Activated T-helper 2 cell treated with anti-CD3 and anti-CD28 coated beads, Interferon-gamma antibody, Interleukin-2, Interleukin-4, amounts not matched to agents 10 μg/mL and 5 μg/mL and 100 μg/mL, durations not matched to agents 14 hours and 24 hours and 36 hours (primary cell): ENCODE measurements around the gene ATG12. TPM values are rescaled to one million over a fixed set of nuclear protein-coding genes. Genes with fewer than 3 reads are reported as not detected.
"Not testable (repeated sequence)": the region's sequence is repeated elsewhere in the genome, so short reads cannot be mapped to it uniquely, and the experiment has no call there.

ENCODE experiments used
- DNase-seq: peaks from one replicate; pipeline ENCODE4 v3.0.0; 2021; ENCODE audit warnings: low spot score
- H3K27ac Mint-ChIP-seq: one replicate; pipeline ENCODE4 v1.8.0; 2021; ENCODE audit warnings: mixed read lengths
- H3K27me3 Mint-ChIP-seq: one replicate; pipeline ENCODE4 v1.8.0; 2021; ENCODE audit warnings: low read depth, mixed read lengths
- H3K36me3 Mint-ChIP-seq: one replicate; pipeline ENCODE4 v1.8.0; 2021; ENCODE audit warnings: low read depth, mixed read lengths
- H3K4me1 Mint-ChIP-seq: one replicate; pipeline ENCODE4 v1.8.0; 2021; ENCODE audit warnings: low read depth, mixed read lengths
- H3K4me3 Mint-ChIP-seq: one replicate; pipeline ENCODE4 v1.8.0; 2021; ENCODE audit warnings: low read depth, mild to moderate bottlenecking, moderate library complexity, mixed read lengths
- H3K9me3 Mint-ChIP-seq: one replicate; pipeline ENCODE4 v1.8.0; 2021; ENCODE audit warnings: mixed read lengths
- intact Hi-C: fragments of 100-400 bp; cut with micrococcal nuclease; formaldehyde crosslinking; loops from one replicate; pipeline ENCODE4 v1.15.1; 2023
- total RNA-seq: library from RNA; stranded (reverse); gene quantifications from 2 replicates; pipeline ENCODE4 v1.2.3, GENCODE V29; 2022

Gene ATG12
- total RNA-seq, 1 donor from 2014 or later = 34.5 TPM

DNA sequence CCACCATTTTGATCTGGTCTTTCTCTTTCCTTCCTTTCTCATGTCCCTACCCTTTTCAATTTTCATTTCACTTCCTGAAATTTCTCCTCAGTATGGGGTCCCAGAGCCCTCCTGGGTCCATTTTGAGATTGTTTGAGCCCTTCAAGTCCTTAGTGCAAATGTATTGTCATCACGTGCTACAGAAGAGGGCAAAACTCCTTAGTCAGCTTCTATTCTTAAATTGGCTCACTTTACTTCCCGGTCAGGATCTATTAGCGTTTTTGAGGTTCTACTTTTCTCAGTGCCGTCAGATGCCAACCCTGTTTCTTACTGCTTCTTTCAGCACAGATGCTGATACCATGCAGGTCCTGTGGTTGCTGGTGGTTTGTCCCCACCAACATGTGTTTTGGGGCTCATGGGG lies 5.9 kb downstream of the ATG12 start:
- no peak overlapping the region for H3K27ac Mint-ChIP-seq
- H3K9me3 Mint-ChIP-seq = no peaks in the 10 kb centered on the region
- peaks cover 23% of the 10 kb centered on the region for H3K4me1 Mint-ChIP-seq
- no peak for DNase-seq
- H3K4me3 Mint-ChIP-seq = no peak overlapping the region
- peaks cover 76% of the 10 kb centered on the region for H3K36me3 Mint-ChIP-seq
- intact Hi-C loops = no loop called here
- no peaks in the 10 kb centered on the region for H3K27me3 Mint-ChIP-seq

DNA sequence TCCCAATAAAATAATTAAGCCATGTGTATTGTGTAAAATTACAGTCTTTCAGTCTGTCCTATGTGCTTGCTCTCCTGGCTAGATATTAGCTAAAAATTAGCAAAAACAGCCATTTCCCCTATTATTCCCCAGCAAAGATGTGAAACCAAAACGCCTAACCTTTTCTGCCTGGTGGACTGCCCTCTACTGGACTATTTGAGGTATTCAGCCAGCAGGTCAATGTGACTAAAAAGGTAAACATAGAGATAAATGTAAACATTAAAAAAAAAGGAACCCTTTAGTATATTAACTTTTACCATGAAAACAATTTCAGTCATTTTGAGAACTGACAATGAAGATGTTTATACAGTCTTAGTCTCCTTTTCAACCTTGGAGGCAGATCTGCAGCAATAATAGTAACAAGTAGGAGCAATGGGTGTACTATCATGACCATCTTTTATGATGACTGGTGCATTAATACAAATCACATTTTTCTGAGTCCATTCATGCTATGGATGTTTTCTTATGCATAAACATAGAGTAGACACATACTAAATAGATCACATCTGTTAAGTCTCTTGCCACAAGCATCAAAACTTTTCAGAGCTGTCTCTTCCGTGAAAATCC lies 10.1 kb downstream of the ATG12 start:
- Mint-ChIP-seq H3K9me3 (no peaks in the 10 kb centered on the region), H3K4me3 (no peak overlapping the region), H3K27ac (no peak overlapping the region), H3K36me3 (peaks cover 65% of the 10 kb centered on the region), H3K4me1 (peaks cover 3% of the 10 kb centered on the region), H3K27me3 (no peaks in the 10 kb centered on the region)
- no peak for DNase-seq
- intact Hi-C loops = no loop called here

DNA sequence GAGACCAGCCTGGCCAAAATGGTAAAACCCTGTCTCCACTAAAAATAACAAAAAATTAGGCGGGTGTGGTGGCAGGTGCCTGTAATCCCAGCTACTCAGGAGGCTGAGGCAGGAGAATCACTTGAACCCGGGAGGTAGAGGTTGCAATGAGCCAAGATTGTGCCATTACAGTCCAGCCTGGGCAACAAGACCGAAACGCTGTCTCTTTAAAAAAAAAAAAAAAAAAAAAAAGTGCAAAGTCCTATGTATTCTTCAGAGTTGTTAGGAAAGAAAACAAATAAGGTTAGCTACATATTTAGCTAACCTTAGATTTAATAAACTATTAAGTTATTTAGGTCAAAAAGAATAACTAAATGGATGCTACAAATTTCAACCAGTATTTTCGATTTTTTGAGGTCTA lies 11.5 kb downstream of the ATG12 start:
- Mint-ChIP-seq H3K27me3 (no peaks in the 10 kb centered on the region), H3K27ac (no peak overlapping the region), H3K36me3 (peaks cover 52% of the 10 kb centered on the region), H3K9me3 (no peaks in the 10 kb centered on the region), H3K4me3 (no peak overlapping the region), H3K4me1 (peaks cover 3% of the 10 kb centered on the region)
- intact Hi-C loops = no loop called here
- DNase-seq = no peak

DNA sequence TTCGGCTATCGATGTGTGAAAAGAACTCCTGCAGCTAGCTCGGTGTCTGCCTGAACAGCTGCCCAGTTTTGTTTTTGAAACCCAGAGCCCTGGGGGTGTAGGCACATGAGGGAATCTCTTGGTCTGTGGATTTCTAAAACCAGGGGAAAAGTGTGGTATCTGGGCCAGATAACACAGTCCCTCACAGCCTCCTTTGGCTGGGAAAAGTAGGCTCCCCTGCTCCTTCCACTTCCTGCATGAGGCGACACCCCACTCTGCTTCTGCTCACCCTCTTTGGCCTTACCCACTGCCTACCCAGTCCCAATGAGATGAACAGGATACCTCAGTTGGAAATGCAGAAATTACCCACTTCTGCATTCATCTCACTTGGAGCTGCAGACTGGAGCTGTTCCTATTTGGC lies 15.4 kb downstream of the ATG12 start:
- peaks cover 13% of the 10 kb centered on the region for H3K27me3 Mint-ChIP-seq
- H3K36me3 Mint-ChIP-seq = peaks cover 24% of the 10 kb centered on the region
- intact Hi-C loops = no loop called here
- DNase-seq = no peak
- peaks cover under 1% of the 10 kb centered on the region for H3K4me1 Mint-ChIP-seq
- H3K4me3 Mint-ChIP-seq = no peak overlapping the region
- H3K27ac Mint-ChIP-seq = no peak overlapping the region
- no peaks in the 10 kb centered on the region for H3K9me3 Mint-ChIP-seq

DNA sequence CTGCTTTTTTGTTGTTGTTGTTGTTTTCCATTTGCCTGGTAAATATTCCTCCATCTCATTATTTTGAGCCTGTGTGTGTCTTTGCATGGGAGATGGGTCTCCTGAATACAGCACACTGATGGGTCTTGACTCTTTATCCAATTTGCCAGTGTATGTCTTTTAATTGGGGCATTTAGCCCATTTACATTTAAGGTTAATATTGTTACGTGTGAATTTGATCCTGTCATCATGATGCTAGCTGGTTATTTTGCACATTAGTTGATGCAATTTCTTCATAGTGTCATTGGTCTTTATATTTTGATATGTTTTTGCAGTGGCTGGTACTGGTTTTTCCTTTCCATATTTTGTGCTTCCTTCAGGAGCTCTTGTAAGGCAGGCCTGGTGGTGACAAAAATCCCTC lies 16.4 kb downstream of the ATG12 start:
- H3K9me3 Mint-ChIP-seq, H3K4me3 Mint-ChIP-seq, intact Hi-C loops, H3K27ac Mint-ChIP-seq, H3K4me1 Mint-ChIP-seq, DNase-seq: not testable (repeated sequence)
- Mint-ChIP-seq H3K36me3 (peaks cover 21% of the 10 kb centered on the region), H3K27me3 (peaks cover 22% of the 10 kb centered on the region)

DNA sequence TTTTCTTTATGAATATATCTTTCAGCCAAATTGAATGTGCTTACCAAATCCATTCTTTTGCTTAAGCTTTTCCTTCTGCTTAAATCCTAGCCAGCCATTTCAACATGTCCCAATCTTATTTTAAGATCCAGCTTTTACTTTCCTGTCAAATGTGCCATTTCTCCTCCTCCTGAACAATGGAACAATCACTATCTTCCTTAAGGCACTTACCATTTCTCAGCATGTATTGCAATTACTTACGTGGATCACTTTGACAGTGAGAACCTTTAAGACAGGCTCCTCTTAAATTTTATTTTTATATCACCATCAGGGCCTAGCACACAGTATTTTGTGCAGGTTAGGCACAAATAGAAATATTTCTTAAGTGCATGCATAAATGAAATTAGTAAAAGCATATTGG lies 20.5 kb downstream of the ATG12 start:
- no peaks in the 10 kb centered on the region for H3K9me3 Mint-ChIP-seq
- intact Hi-C loops = no loop called here
- H3K4me3 Mint-ChIP-seq = no peak overlapping the region
- H3K27me3 Mint-ChIP-seq = peaks cover 57% of the 10 kb centered on the region
- no peak for DNase-seq
- peaks cover 4% of the 10 kb centered on the region for H3K4me1 Mint-ChIP-seq
- no peaks in the 10 kb centered on the region for H3K36me3 Mint-ChIP-seq
- H3K27ac Mint-ChIP-seq = no peak overlapping the region

DNA sequence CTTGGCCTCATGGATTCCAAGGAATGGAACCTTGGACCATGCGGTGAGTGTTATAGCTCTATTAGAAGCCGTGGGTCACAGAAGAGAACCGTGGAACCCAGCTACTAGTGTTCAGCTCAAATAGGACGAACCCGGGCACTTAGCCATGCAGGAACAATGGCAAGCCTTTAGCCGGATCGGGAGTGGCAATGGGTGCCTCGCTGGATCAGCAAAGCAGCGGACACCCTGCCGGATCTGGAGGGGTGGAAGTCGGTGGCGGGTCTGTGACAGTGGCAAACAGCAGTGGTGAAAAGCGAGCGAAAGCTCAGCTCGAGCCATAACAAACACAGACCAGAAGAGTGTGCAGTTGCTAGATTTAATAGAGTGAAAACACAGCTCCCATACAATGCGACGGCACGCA lies 22.5 kb downstream of the ATG12 start:
- H3K36me3 Mint-ChIP-seq = peaks cover under 1% of the 10 kb centered on the region
- peaks cover 75% of the 10 kb centered on the region for H3K27me3 Mint-ChIP-seq
- H3K4me1 Mint-ChIP-seq = peaks cover 16% of the 10 kb centered on the region
- intact Hi-C loops = no loop called here
- no peak for DNase-seq
- H3K9me3 Mint-ChIP-seq = no peaks in the 10 kb centered on the region
- H3K27ac Mint-ChIP-seq = no peak overlapping the region
- no peak overlapping the region for H3K4me3 Mint-ChIP-seq

DNA sequence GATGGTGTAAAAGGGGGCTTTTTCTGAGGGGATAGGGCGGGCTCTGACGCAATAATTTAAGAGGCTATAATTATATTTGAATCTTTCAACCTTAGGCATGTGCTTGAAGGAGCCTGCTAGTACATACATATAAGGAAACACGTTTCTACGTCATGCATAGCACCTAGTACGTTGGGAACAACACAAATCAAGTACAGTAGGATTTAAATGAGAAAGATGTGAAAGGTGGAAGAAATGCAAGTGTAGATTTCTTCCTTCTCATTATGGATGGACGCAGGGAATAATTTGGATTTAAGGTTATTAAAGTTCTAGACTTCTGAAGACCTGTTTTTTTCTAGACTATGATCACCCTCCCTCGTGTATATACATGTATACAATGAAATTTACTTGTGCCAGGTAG lies 24.0 kb downstream of the ATG12 start:
- peaks cover 20% of the 10 kb centered on the region for H3K4me1 Mint-ChIP-seq
- H3K27ac Mint-ChIP-seq = no peak overlapping the region
- H3K4me3 Mint-ChIP-seq = no peak overlapping the region
- peaks cover 82% of the 10 kb centered on the region for H3K27me3 Mint-ChIP-seq
- intact Hi-C loops = no loop called here
- H3K9me3 Mint-ChIP-seq = no peaks in the 10 kb centered on the region
- no peak for DNase-seq
- H3K36me3 Mint-ChIP-seq = peaks cover 3% of the 10 kb centered on the region

DNA sequence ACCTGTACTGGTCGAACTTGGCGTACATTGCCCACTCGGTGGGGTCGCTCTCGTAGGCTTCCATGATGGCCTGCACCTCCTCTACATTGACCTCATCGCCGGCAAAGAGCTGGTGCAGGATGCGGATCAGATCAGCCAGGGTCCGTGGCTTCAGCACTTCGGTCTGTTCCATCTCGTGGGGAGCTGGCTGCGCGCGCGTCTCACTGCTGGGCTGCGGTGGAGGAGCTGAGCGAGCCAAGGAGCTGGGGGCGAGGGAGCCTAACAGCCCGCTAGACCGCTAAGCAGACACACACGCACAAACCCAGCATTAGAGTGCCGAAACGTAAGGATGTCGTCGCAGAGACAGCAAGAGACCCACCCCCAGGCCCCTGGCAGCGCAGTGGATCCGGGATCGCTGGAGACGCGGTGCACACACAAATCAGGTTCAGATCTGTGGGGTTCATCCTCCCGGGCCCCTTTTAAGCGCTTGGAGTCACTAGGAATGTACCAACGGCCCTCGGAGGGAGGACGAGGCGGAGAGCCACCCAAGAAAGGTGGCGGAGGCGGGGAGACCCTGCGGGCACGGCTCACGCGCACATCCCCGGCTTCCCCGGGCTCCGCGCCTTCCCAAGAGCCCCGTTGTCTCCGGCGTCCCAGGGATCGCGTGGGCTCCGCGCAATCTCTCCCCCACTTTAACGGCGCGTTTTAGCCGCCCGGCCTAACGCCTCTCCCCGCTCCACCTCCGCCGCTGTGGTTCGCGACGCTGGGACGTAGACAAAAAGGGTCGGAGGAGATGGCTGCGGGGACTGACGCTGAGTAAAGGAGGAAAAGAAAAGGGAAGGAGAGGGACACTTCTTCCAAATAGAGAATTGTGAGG lies 24.9 kb downstream of the ATG12 start, which contains the start of gene CDO1:
Gene CDO1 (minus strand): TSS at position 434 of the 856 bp plus-strand sequence. CDS start 262 bp downstream, at position 172.
- DNase-seq = peak; percentile 11
- intact Hi-C loops = no loop called here

DNA sequence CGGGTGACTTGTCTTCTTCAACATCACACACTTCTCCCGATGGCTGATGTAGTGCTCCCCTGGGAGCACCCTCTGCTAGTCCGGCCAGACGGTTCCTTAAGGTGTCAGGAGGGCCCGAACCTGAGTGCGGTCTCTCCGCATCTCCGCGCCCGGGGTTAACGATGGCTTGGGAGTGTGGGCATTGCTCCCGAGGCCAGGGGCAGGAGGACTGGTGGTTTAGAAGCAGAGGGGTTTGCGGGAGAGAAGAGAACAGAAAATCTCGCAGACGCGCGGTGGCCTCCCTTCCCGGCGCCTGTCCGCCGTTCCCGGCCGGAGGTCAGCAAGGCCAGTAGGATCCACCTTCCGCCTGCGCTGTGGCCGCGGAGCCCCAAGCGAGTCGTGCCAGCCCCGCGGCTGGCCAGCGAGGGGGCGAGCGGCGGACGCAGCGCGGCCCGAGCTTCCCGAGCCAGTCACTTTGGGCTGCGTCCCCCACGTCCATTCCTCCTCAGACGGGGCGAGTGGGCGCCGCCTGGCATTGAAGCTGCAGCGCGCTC lies 25.6 kb downstream of the ATG12 start:
- Mint-ChIP-seq H3K4me1 (peaks cover 26% of the 10 kb centered on the region), H3K27ac (no peak overlapping the region), H3K36me3 (peaks cover 3% of the 10 kb centered on the region), H3K27me3 (peaks cover 84% of the 10 kb centered on the region), H3K9me3 (no peaks in the 10 kb centered on the region), H3K4me3 (peak overlapping the region; percentile 58)
- intact Hi-C loops = loop anchor here (2.0 kb wide), 1 partner anchor 759 kb away; the partner anchor contains the start of gene SEMA6A
- DNase-seq = no peak

More for the DNA sequence above, 24.9 kb downstream of the ATG12 start, which contains the start of gene CDO1:
- Mint-ChIP-seq H3K27ac (no peak within 1 kb of the TSS), H3K9me3 (no peaks in the 10 kb centered on the region), H3K36me3 (peaks cover 3% of the 10 kb centered on the region), H3K27me3 (peaks cover 84% of the 10 kb centered on the region), H3K4me1 (peaks cover 20% of the 10 kb centered on the region), H3K4me3 (peak within 1 kb of the TSS; percentile 58)

DNA sequence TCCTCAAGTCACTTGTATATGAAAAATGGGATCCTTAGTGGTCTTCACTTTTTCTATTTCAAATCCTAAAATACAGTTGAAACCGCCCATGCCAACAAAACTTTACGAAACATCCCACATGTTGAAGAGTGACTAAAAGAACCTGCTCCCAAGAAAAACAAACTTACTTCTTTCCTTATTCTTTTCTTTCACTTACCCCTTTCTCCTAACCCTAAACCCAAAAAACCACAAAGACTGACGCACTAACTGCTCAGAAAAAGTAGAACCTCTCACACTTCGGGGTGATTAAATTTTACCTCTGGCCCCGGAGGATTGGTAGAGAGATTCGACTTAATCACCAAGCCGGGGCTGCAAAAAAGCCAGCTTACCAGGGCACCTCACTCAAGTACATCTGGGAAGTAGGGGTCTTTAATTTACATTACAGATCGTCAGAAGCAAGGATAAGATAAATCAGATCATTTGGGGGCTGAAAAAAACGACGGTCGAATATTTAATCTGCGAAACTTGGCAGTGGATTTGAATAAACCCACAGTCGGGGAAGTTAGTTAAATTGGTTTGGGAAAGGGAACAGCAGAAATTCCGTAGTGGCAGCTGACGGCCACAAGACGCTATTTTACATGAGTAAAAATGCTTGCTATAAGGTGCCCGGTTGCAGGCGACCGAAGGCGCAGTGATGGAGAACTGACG lies 26.2 kb downstream of the ATG12 start:
- H3K9me3 Mint-ChIP-seq = no peaks in the 10 kb centered on the region
- DNase-seq = no peak
- peak overlapping the region; percentile 37 for H3K4me3 Mint-ChIP-seq
- peaks cover 81% of the 10 kb centered on the region for H3K27me3 Mint-ChIP-seq
- peaks cover 3% of the 10 kb centered on the region for H3K36me3 Mint-ChIP-seq
- H3K4me1 Mint-ChIP-seq = peaks cover 28% of the 10 kb centered on the region
- no peak overlapping the region for H3K27ac Mint-ChIP-seq
- intact Hi-C loops = loop anchor here (2.0 kb wide), 1 partner anchor 760 kb away; the partner anchor contains the start of gene SEMA6A

DNA sequence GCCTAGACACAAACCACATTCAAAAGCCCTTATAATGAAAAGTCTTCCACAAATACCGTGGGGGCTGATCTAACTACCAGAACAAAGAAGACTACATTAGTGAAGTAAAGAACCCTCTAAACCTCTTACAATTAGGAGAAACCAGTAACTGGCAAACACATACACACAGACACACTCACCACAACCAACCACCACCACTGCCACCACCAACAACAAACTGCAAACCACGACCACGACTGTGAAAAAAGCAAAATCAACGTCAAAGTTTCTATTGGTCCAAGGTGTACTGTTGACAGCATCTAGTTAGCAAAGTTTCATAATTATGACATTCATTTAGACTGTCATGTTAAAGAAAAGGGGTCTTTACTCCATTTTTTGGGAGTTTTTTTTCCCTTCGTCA lies 27.6 kb downstream of the ATG12 start:
- H3K4me3 Mint-ChIP-seq = no peak overlapping the region
- intact Hi-C loops = loop anchor here (2.0 kb wide), 1 partner anchor 761 kb away; the partner anchor contains the start of gene SEMA6A
- H3K27me3 Mint-ChIP-seq = peaks cover 72% of the 10 kb centered on the region
- no peak for DNase-seq
- H3K36me3 Mint-ChIP-seq = peaks cover 3% of the 10 kb centered on the region
- no peaks in the 10 kb centered on the region for H3K9me3 Mint-ChIP-seq
- no peak overlapping the region for H3K27ac Mint-ChIP-seq
- H3K4me1 Mint-ChIP-seq = peaks cover 39% of the 10 kb centered on the region
